ENCODE data around the gene IGHMBP2.
"Not testable (repeated sequence)": the region's sequence is repeated elsewhere in the genome, so short reads cannot be mapped to it uniquely, and the experiment has no call there.

IGHMBP2 gene

DNA sequence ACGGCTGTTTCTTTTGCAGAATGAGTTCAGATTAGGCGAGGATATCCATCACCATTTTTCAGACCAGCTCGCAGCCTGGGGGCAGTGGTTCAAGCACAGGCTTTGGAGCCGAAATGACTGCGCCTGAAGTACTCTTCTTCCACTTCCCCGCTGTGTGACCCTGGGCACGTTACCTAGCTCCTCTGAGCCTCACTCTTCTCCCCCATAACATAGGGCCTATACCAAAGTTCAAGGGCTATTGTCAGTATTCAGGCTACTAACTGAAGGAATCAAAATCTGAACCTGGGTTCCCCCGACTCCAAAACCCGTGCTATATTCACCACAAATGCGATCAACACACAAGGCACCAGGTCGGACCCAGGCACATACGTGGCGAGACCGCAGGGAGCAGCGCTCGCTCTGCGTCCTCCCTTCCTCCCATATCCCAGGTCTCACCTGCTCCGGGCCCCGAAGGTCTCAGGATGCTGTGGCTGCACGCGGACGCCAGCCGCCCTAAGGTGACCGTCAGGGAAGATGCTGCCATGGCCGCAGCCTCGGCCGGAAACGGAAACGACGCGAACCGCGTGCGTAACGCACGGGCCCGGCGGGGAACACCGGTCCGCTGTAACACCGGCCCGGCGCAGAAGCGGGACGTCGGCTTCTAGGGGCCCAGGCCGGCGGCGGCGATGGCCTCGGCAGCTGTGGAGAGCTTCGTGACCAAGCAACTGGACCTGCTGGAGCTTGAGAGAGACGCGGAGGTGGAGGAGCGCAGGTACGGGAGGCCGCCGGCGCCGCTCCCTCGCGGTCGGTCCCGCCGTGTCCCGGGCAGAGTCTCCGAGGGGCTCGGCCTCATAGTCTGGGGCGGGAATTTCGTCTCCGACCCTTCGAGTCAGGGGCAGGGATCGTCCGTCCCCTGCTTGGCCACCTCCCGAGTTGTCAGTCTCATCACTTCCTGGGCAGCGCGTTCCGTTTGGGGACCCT is at the start of gene IGHMBP2, which contains the start of gene MRPL21:
TSS of gene IGHMBP2 (plus strand) at position 604 of the 960 bp plus-strand sequence. CDS start at position 666, 62 bp downstream.
TSS of gene MRPL21 (minus strand) at position 545 of the 960 bp plus-strand sequence. CDS start at position 523, 22 bp downstream.
- peak; percentile 80 for DNase-seq

DNA sequence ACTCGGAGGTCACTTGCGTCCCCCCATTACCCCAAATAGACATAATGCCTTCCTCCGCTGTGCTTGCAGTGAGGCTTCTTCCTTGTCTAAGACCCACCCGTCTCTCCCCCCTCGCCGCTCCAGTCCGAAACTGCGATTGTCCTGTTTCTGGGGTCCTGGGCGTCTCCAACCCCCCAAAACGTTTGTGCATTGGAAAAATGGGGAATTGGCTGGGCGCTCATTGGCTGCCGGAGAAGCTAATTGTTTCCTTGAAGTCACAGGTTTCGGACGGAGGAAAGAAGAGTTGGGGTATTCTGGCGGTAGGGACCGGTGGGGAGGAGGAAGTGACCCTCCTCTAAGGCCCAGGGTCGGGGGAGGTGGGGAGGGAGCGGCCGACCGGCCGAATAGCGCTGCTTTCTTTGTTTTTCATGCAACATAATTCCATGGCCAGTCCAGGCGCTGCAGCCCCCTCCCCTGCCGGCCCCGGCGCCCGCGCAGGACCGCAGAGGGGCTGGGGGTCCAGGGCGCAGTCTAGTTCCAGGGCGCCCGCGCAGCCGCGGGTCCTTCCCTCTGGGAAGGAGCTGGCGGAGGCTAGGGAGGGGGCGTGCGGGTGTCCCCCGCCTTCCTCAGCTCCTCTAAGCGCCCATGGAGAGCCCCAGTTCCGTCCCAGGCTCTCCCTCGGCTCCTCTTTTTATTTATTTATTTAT is 49.3 kb upstream of the IGHMBP2 start:
- DNase-seq: no peak

DNA sequence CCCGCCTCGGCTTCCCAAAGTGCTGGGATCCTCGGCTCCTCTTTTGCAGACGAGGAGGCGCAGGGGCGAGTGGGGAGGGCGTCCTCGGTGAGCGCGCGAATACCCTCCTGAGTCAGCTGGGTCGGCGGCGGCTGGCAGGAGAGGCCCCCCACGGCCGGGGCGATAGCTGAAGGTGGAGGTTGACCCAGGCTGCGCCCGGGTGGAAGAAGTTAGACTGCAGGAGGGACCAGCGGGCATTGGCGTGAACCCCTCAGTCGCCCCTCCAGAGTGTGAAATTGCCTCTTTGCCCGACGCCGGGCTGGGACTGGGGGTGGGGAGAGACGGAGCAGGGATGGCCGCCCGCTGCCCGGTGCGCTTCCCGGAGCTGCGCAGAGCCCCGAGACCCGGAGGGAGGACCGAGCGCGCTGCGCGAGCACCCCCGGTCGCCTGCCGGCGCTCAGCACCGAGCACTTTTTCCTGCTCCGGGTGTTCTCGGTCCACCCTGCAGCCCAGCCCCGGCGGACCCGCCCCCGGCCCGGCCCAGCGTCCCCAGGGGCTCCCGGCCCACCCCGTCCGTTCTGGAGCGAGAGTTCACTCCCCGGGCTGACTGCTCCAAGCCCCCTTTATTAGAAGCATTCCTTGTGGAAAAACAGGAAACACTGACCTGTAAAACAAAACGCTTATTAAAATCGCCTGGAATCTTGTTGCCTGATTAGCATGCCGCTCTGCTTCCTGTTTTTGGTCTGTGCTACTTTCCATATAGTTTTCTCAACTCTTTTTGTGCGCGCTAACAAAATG is 48.3 kb upstream of the IGHMBP2 start:
- peak; percentile 31 for DNase-seq

- not testable (repeated sequence) for DNase-seq
Observed at GRCh38 chr11:68856425-68857030, 47.2 kb upstream of the IGHMBP2 start.

GRCh38 chr11:68857037-68857586 is 46.6 kb upstream of the IGHMBP2 start:
- no peak for DNase-seq

GRCh38 chr11:68859123-68859522 is 44.6 kb upstream of the IGHMBP2 start:
- DNase-seq: no peak

DNA sequence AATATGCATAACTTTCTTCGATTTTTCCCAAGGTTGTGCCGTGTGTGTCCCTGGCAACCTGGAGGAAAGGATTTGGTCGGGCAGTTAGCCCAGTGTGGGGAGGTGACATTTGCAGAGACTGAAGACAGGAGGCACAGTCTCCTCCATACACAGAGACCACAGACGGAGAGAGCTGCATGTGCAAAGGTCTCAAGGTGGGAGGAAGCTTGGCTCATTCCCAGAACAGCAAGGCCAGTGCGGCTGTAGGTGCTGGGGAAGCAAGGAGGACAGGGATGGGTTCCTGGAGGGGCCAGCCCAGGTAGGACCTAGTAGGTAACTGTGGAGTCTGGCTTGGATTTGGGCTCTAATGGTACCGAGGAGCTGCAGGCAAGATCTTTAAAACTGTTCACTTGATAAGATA is 41.3 kb upstream of the IGHMBP2 start:
- DNase-seq: no peak

DNA sequence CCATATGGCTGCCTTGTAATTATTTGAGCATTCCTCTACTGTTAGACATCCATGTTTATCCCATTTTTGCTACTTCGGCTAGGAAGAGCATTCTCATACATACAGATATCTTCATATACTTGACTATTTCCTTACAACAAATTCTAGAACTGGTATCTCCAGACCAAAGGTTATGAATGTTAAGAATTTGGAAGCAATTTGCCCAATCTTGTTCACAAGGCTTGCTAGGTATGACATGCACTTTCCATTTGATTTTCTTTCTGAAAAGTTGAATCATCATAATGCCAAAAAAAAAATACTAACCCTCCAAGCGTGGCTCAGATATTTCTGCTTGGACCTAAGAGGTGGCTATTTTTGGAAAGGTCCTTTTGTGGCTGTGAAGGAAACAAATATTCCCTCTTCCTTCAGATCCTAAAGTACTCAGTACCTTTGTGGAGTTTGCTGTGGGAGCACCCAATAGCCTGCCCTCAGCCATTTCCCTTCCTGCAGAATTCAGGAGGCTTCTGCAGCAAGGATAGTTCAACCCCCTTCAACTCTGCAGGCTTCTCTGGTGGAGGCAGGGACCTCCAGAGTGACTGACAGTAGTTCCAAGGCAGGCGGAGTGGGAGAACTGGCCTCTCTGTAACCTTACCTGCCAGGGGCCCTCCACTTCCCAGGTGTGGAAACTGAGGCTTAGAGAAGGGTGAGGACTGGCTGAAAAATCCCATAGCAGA is 40.0 kb upstream of the IGHMBP2 start:
- DNase-seq: no peak

DNA sequence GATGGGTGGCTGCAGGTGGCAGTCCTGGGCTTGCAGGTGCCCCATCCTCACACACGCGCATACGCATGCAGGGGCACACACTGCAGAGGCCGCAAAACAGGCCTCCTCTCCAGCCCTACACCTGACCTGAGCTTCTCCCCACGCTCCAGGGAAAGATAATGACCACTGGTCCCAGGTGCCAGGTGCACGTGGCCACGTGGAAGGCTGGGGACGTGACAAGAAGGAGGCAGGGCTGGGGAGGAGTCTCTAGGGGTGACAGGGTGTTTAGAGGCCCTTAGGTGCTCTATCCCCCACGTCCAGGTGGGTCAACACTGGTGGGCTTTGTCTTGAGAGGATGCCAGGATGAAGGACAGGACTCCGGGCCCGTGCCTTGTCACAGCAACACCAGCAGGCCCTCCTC is 38.5 kb upstream of the IGHMBP2 start:
- DNase-seq: no peak

DNA sequence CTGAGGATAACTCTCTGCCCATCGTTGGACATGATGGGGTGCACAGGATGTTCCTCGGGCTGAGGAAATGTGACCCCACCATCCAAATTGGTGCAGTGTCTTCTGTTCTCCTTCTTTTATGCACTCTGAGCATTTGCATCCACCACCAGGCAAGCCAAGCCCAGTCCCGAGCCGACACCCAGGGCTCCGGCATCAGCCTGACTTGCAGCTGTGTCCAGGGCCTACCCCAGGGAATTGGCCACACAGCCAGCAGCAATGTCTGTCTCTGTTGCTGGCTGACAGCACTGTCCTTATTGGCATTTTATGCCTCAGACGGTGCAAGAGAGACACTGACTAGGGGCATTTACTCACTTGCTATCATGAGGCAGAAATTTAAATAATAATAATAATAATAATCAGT is 36.6 kb upstream of the IGHMBP2 start:
- no peak for DNase-seq

GRCh38 chr11:68868221-68868835 is 35.4 kb upstream of the IGHMBP2 start:
- DNase-seq: no peak

DNA sequence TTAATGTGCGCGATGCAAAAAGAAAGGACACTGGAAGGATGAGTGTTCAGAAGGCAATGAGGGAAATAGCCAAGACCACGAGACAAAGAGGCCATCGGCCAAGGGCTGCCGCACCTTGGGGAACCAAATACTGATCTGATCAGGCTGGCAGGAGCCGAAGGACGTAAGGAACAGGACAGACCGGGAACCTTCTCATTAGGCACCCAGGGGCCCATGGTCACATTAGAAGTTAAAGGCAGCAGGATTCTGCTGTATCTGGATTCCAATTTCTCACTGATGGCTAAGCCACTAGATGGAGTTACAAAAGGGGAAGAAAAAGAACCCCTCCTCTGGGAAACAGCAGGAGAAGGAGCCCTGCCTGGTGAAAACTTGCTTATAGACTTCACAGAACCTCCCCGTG is 33.2 kb upstream of the IGHMBP2 start:
- no peak for DNase-seq

DNA sequence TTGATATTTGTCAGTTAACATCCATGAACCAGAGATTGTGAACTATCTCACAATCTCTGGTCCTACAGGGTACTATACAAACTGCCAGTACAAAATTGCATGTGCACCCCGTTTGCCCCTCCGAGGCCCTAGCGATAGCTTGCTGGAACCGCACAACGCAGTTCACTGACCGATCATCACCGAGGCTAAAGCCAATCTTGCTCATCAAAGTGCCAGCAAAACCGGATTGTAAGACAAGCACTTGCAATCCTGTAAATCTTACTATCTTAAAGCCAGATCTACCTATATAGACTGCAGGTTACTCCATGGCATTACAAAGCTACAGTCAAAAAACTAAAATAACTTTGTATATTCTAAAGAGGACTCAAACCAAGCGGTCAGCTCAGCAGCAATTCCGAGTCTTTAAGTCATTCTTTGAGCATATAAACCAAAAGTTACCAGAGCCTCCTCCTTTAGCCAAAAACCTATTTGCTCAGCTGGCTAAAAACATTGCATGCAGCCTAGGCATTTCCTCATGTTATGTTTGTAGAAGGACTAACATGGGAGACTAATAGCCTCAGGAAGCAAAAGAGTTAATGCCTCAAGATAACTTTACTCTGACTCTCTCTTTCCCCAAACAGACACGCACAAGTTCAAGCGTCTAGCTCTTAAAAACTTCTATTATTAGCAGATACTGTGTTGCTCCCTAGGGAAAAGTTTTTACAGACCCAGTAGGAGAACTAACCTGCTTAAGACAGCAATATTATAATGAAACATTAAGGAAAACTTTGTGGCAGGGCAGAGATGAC is 31.3 kb upstream of the IGHMBP2 start:
- no peak for DNase-seq

GRCh38 chr11:68878022-68878421 is 25.7 kb upstream of the IGHMBP2 start:
- no peak for DNase-seq

- DNase-seq: no peak
Observed at GRCh38 chr11:68880851-68881250, 22.8 kb upstream of the IGHMBP2 start.

- DNase-seq: no peak
Observed at GRCh38 chr11:68881320-68881719, 22.4 kb upstream of the IGHMBP2 start.

DNA sequence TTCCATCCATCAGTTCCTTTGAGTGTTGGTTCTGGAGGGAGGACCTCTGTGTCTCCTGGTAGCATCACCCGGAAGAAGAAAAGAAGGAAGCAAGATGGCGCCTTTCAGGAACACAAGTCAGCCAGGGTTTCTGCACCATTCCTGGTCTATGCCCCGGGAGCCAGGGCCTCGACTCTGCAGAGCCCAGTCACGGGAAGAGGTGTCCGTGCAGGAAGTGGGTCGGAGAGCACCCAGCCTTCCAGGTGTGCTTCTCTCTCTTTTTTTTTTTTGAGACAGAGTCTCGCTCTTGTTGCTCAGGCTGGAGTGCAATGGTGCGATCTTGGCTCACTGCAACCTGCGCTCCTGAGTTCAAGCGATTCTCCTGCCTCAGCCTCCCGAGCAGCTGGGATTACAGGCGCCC is 21.3 kb upstream of the IGHMBP2 start:
- no peak for DNase-seq

DNA sequence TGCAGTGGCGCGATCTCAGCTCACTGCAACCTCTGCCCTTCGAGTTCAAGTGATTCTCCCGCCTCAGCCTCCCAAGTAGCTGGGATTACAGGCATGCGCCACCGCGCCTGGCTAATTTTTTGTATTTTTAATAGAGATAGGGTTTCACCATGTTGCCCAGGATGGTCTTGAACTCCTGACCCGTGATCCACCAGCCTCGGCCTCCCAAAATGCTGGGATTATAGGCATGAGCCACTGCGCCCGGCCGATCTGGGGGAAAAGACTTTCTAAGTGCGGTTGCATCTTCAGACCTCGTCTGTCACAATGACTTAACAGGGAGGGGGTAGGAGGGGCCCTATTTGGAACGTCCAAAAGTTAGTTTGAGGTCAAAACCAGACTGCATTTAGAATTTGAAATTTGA is 18.9 kb upstream of the IGHMBP2 start:
- DNase-seq: not testable (repeated sequence)

DNA sequence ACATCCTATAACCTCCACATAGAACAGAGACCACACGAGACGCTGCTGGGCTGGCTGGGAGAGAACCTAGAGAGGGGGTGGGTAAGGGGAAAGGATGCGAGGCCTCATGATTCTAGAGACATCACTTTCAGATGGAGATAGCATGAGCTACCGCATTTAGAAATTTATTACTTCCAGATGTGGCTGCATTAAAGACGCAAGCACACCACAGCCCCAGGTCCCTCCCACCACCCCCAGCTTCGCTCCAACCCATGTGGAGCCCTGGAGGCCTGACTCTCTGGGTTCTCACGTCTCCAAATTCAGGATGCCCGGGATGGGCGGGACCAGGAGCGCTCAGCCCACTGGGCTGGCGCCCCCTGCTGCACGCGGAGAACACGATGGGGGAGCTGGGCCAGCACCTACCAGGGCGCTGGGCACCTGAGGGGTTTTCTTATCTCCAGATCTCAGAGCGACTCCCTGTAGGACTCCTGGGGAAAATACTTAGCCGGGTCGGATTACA is 13.7 kb upstream of the IGHMBP2 start:
- DNase-seq: no peak

Data from activated gamma-delta T cell treated with Interleukin-2 at 50 U/mL for 16 hours (primary cell).